ENCODE measurements around the gene MAP4. TPM values are rescaled to one million over a fixed set of nuclear protein-coding genes. Genes with fewer than 3 reads are reported as not detected.

The MAP4 gene
- total and polyA plus RNA-seq, 2 of the 13 experiments (the other 11 are each of a cell fraction or from before 2014, with no cell fraction given) = 33.1 to 38.7 TPM

GRCh38 chr3:47824541-47825473, 191.4 kb downstream of the MAP4 start (continued):
- TF ChIP-seq PRPF4 (IDR thresholded peaks at IDR 0.05; ENCODE audit: low read depth, low read length, poor library complexity, severe bottlenecking) (no peak), SMARCC2 (IDR thresholded peaks at IDR 0.05) (no peak), STAT5B (CRISPR knock-in tag; IDR thresholded peaks at IDR 0.05) (0 out of 2 replicates have a peak, but pooled peaks have one; percentile 22), ZKSCAN8 (CRISPR knock-in tag; IDR thresholded peaks at IDR 0.05; ENCODE audit: borderline replicate concordance) (0 out of 2 replicates have a peak, but pooled peaks have one; percentile 23), ZNF441 (CRISPR knock-in tag; IDR thresholded peaks at IDR 0.05; ENCODE audit: borderline replicate concordance) (no peak; the same call in 1 of the 2 replicates), MTA3 (CRISPR knock-in tag; IDR thresholded peaks at IDR 0.05) (no peak), NR2C2 (CRISPR knock-in tag; IDR thresholded peaks at IDR 0.05; ENCODE audit: borderline replicate concordance) (peak; percentile 94), HMGA1 (CRISPR knock-in tag; conservative IDR thresholded peaks at IDR 0.05) (no peak), DBP (CRISPR knock-in tag; IDR thresholded peaks at IDR 0.05; ENCODE audit: not compliant biosample characterization) (no peak), THAP8 (CRISPR knock-in tag; IDR thresholded peaks at IDR 0.05; ENCODE audit: borderline replicate concordance) (no peak), SAP130 (CRISPR knock-in tag; IDR thresholded peaks at IDR 0.05; ENCODE audit: low read depth) (peak; percentile 90), ZNF775 (CRISPR knock-in tag; IDR thresholded peaks at IDR 0.05; ENCODE audit: borderline replicate concordance) (no peak), ZNF235 (CRISPR knock-in tag; IDR thresholded peaks at IDR 0.05; ENCODE audit: borderline replicate concordance) (peak; percentile 91; the same call in 1 of the 2 replicates), POGZ (CRISPR knock-in tag; IDR thresholded peaks at IDR 0.05) (peak; percentile 78), ZNF557 (CRISPR knock-in tag; IDR thresholded peaks at IDR 0.05) (no peak), ZNF790 (CRISPR knock-in tag; IDR thresholded peaks at IDR 0.05; ENCODE audit: borderline replicate concordance) (peak; percentile 82), FOSL2 (CRISPR knock-in tag; IDR thresholded peaks at IDR 0.05) (0 out of 2 replicates have a peak, but pooled peaks have one; percentile 15), ZNF777 (CRISPR knock-in tag; IDR thresholded peaks at IDR 0.05) (peak; percentile 67; the same call in 1 of the 2 replicates), CCDC6 (CRISPR knock-in tag; IDR thresholded peaks at IDR 0.05) (peak; percentile 73; the same call in 1 of the 2 replicates)
- TF ChIP-seq, protein P1, sequence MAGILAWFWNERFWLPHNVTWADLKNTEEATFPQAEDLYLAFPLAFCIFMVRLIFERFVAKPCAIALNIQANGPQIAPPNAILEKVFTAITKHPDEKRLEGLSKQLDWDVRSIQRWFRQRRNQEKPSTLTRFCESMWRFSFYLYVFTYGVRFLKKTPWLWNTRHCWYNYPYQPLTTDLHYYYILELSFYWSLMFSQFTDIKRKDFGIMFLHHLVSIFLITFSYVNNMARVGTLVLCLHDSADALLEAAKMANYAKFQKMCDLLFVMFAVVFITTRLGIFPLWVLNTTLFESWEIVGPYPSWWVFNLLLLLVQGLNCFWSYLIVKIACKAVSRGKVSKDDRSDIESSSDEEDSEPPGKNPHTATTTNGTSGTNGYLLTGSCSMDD (CRISPR knock-in tag; IDR thresholded peaks at IDR 0.05) = 0 out of 2 replicates have a peak, but pooled peaks have one; percentile 28
- TF ChIP-seq, protein P2, sequence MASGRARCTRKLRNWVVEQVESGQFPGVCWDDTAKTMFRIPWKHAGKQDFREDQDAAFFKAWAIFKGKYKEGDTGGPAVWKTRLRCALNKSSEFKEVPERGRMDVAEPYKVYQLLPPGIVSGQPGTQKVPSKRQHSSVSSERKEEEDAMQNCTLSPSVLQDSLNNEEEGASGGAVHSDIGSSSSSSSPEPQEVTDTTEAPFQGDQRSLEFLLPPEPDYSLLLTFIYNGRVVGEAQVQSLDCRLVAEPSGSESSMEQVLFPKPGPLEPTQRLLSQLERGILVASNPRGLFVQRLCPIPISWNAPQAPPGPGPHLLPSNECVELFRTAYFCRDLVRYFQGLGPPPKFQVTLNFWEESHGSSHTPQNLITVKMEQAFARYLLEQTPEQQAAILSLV (CRISPR knock-in tag; IDR thresholded peaks at IDR 0.05; ENCODE audit: borderline replicate concordance) = peak; percentile 93; the same call in 1 of the 2 replicates
